Peyer's patch (tissue), 4 donors: ENCODE data around the gene AK9. TPM values are rescaled to one million over a fixed set of nuclear protein-coding genes. Genes with fewer than 3 reads are reported as not detected.

Source experiments
- DNase-seq, 3 donors: peaks; one replicate each; pipeline ENCODE4 v3.0.0-alpha.2; 2017 to 2019
- H3K27ac ChIP-seq, 4 donors: fragments of 200-600 bp; sonication (generic); one replicate each; pipeline ENCODE4 v1.5.1; 2016 to 2019
- H3K27me3 ChIP-seq, 2 donors: fragments of 200-600 bp; sonication (generic); one replicate each; pipeline ENCODE4 v1.5.1; 2019
- H3K36me3 ChIP-seq, 3 donors: fragments of 200-600 bp; sonication (generic); one replicate each; pipeline ENCODE4 v1.5.1; 2016 to 2019
- H3K4me1 ChIP-seq, 4 donors: fragments of 200-600 bp; sonication (generic); one replicate each; pipeline ENCODE4 v1.5.1; 2016 to 2019
- H3K4me3 ChIP-seq, 4 donors: fragments of 200-600 bp; sonication (generic); 1 replicate in 3 of 4; 2 replicates in 1 of 4; pipeline ENCODE4 v1.5.1; 2016 to 2019; ENCODE audit warnings: mild to moderate bottlenecking in 1 of 4
- H3K9me3 ChIP-seq, 4 donors: fragments of 200-600 bp; sonication (generic); one replicate each; pipeline ENCODE4 v1.5.1; 2016 to 2019; ENCODE audit warnings: mild to moderate bottlenecking in 1 of 4
- POLR2A ChIP-seq, 2 donors: fragments of 450-650 bp; IDR thresholded peaks; one replicate each; pipeline ENCODE4 v1.5.1; 2017; ENCODE audit warnings: antibody characterized with exemption in 2 of 2, mild to moderate bottlenecking in 2 of 2, moderate library complexity in 2 of 2
- total RNA-seq, 4 donors: library from RNA; depleted of rRNA; stranded (reverse); fragments of >200 nt; gene quantifications; one replicate each; pipeline ENCODE4 v1.1.0, GENCODE V29; 2016
- TF ChIP-seq, protein P1 (sequence below), 6 experiments: fragments of 450-650 bp in 4 of 6; fragments of 200-600 bp in 2 of 6; sonication (generic) in 1 of 6; IDR thresholded peaks; one replicate each; pipeline ENCODE4 v1.5.1; 2017 to 2019; ENCODE audit warnings: antibody characterized with exemption in 6 of 6, mild to moderate bottlenecking in 3 of 6, moderate library complexity in 1 of 6

AK9 gene
- total RNA-seq = 10 to 100 TPM in 2 of 4 donors, 1 to 10 TPM in 2; 7.9 to 66.0 (median 9.7) TPM

DNA sequence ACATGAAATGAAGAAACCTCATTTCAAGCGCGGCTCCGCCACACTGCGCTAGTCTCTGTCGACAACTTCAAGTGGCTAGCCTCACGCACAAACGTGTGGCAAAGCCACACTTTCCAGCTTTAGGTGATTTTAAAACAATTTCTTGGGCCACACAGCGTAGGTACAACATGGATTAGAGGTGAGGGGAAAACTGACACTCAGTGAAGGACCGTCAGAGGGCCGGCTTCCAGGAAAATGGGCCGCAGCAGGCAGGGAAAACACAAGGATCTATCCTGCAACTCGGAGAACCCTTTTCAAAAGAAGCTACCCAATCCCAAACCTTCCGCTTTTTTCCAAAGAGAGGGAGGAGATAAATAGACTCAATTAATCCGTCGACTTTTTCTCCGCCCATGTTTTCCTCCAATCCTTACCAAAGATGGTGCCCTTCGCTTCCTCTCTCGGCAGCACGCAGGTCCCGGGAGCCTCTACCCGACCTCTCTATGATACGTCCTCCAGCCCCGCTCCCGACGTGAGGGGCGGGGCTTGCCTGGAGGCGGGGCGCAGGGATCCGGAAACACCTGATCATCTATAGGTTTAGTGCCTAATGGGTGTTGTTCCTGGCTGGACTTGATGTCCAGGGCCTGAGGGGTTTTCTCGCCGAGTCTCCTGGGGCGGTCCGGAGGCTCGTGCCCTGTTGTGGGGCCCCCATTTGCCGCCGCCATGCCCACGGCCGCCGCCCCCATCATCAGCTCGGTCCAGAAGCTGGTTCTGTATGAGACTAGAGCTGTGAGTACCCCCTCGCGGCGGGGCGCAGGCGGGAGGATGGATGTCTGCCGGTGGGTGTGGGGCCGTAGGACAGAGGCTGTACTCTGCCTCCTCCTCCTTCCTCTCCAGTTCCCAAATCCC is at the start of gene AK9, which contains the start of gene FIG4:
Gene AK9, minus strand, starts transcription at position 466 of the 885 bp plus-strand sequence. CDS start 15,457 bp downstream, outside the sequence.
Gene FIG4, plus strand, starts transcription at position 560 of the 885 bp plus-strand sequence. Its CDS starts 140 bp downstream, at position 700.
- Histone ChIP-seq H3K27ac (peak within 1 kb of the TSS; percentile 81 to 90 (median 83)), H3K27me3 (no peaks in the 10 kb centered on the region), H3K4me1 (peaks cover 0 to 16% (median 2%) of the 10 kb centered on the region in 4 donors), H3K4me3 (peak within 1 kb of the TSS; percentile 69 to 91 (median 88)), H3K9me3 (no peaks in the 10 kb centered on the region), H3K36me3 (no peaks in the 10 kb centered on the region)
- TF ChIP-seq POLR2A (IDR thresholded peaks at IDR 0.05) = peak; percentile 62 to 75
- TF ChIP-seq, protein P1, sequence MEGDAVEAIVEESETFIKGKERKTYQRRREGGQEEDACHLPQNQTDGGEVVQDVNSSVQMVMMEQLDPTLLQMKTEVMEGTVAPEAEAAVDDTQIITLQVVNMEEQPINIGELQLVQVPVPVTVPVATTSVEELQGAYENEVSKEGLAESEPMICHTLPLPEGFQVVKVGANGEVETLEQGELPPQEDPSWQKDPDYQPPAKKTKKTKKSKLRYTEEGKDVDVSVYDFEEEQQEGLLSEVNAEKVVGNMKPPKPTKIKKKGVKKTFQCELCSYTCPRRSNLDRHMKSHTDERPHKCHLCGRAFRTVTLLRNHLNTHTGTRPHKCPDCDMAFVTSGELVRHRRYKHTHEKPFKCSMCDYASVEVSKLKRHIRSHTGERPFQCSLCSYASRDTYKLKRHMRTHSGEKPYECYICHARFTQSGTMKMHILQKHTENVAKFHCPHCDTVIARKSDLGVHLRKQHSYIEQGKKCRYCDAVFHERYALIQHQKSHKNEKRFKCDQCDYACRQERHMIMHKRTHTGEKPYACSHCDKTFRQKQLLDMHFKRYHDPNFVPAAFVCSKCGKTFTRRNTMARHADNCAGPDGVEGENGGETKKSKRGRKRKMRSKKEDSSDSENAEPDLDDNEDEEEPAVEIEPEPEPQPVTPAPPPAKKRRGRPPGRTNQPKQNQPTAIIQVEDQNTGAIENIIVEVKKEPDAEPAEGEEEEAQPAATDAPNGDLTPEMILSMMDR (IDR thresholded peaks at IDR 0.05) = peak in 3 of 6 experiments; percentile 10 to 24 (median 22)
- DNase-seq = peak; percentile 94 to 97 (median 96)

DNA sequence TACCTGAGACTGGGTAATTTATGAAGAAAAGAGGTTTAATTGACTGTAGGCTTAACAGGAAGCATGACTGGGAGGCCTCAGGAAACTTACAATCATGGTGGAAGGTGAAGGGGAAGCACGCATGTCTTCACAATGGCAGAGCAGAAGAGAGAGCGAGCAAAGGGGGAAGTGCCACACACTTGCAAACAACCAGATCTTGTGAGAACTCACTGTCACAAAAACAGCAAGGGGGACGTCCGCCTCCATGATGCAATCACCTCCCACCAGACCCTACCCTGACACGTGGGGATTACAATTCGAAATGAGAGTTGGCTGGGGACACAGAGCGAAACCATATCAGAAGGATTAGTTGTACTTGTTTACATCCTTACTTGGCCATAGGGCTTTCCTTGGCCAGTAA is 49.8 kb upstream of the AK9 start:
- H3K9me3 ChIP-seq = no peaks in the 10 kb centered on the region
- TF ChIP-seq POLR2A (IDR thresholded peaks at IDR 0.05) = no peak
- TF ChIP-seq, protein P1 (IDR thresholded peaks at IDR 0.05) = no peak
- DNase-seq = no peak

DNA sequence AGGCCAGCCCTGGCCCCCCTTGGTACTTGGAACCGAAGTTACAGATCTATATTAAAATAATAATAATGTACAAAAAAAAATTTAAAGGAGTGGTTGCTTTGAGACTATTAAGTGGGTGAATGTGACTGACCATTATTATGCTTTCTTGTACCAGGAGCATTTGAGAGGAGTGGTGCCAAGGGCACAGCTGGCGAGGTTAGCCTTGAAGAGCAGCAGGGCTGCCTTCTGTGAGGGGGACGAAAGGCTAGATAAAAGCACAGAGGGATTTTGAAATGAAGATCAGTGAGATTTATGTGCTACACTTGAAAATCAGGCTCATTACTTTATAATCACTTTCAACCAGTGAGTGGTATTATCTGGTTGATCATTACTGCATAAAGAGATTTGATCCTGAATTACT is 48.7 kb upstream of the AK9 start:
- Histone ChIP-seq H3K27ac (no peak overlapping the region), H3K4me3 (no peak overlapping the region), H3K4me1 (no peaks in the 10 kb centered on the region), H3K36me3 (peaks cover 0 to 32% (median 0%) of the 10 kb centered on the region in 3 donors), H3K27me3 (no peaks in the 10 kb centered on the region), H3K9me3 (no peaks in the 10 kb centered on the region)
- no peak for TF ChIP-seq POLR2A (IDR thresholded peaks at IDR 0.05)
- DNase-seq = no peak

More for the DNA sequence above, 49.8 kb upstream of the AK9 start:
- Histone ChIP-seq H3K27ac (no peak overlapping the region), H3K4me3 (no peak overlapping the region), H3K4me1 (no peaks in the 10 kb centered on the region), H3K36me3 (peaks cover 0 to 22% (median 0%) of the 10 kb centered on the region in 3 donors), H3K27me3 (no peaks in the 10 kb centered on the region)

DNA sequence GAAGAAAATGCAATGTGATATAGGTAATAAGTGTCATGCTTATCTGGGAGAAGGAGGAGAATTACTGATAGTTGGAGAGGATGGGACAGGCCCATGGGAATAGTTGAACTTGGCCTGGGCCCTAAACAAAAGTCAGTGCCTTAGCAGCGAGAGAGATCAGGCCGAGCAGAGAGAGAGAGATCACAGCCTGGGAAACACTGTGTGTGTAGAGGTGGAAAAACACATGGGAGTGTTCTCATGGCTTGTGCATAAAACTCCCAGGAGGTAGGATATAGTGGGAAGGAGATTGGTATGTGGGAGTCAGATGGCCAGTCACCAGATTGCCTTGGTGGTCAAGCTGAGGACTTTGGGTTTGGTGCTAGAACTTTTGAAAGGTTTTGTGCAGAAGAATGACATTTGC is 47.7 kb upstream of the AK9 start:
- TF ChIP-seq, protein P1 (IDR thresholded peaks at IDR 0.05) = no peak
- no peak for TF ChIP-seq POLR2A (IDR thresholded peaks at IDR 0.05)
- Histone ChIP-seq H3K27ac (no peak overlapping the region), H3K4me3 (no peak overlapping the region), H3K36me3 (peaks cover 0 to 27% (median 0%) of the 10 kb centered on the region in 3 donors), H3K4me1 (no peaks in the 10 kb centered on the region), H3K9me3 (no peaks in the 10 kb centered on the region), H3K27me3 (no peaks in the 10 kb centered on the region)
- no peak for DNase-seq

DNA sequence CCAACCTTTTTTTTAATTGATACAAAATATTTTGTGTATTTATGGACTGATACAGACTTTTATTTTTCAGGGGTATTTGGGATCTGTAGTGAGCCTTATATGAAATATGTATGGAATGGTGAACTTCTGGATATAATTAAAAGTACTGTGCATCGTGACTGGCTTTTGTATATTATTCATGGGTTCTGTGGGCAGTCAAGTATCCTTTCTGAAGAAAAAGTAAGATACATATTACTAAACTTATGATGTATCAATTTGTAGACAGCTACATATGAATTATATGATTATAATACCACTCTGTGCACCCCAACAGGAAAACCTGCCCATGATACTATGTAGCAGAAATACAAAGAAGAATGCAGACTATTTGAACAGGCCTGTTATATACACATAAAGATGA is 47.3 kb upstream of the AK9 start:
- Histone ChIP-seq H3K27ac (no peak overlapping the region), H3K4me3 (no peak overlapping the region)

More for the DNA sequence above, 47.3 kb upstream of the AK9 start:
- Histone ChIP-seq H3K9me3 (no peaks in the 10 kb centered on the region), H3K4me1 (no peaks in the 10 kb centered on the region), H3K27me3 (no peaks in the 10 kb centered on the region), H3K36me3 (peaks cover 0 to 24% (median 0%) of the 10 kb centered on the region in 3 donors)
- DNase-seq = no peak
- no peak for TF ChIP-seq POLR2A (IDR thresholded peaks at IDR 0.05)
- TF ChIP-seq, protein P1 (IDR thresholded peaks at IDR 0.05) = no peak
